HepG2 (cell line): ENCODE results near the gene SLFNL1. TPM values are rescaled to one million over a fixed set of nuclear protein-coding genes. Genes with fewer than 3 reads are reported as not detected.

ENCODE experiments used
- AGO1 ChIP-seq: fragments of 200-400 bp; formaldehyde crosslinking; IDR thresholded peaks from 2 replicates; pipeline ENCODE4 v1.6.1; 2017; ENCODE audit warnings: mild to moderate bottlenecking, low read depth, low read length, moderate library complexity; ENCODE audit not compliant: poor library complexity, severe bottlenecking
- KDM2A ChIP-seq: sonication (generic); formaldehyde crosslinking; IDR thresholded peaks from 2 replicates; pipeline ENCODE4 v1.4.0; 2020; ENCODE audit warnings: low read depth, missing genetic modification reagents, borderline replicate concordance
- NBN ChIP-seq: fragments of 450-650 bp; conservative IDR thresholded peaks from 2 replicates; pipeline ENCODE4 v1.6.1; 2017
- PHF5A ChIP-seq: IDR thresholded peaks from one replicate; pipeline ENCODE4 v1.6.1; 2018; ENCODE audit warnings: low read depth, missing genetic modification reagents; ENCODE audit not compliant: unreplicated experiment
- POLR2AphosphoS2 ChIP-seq: IDR thresholded peaks from 2 replicates; pipeline ENCODE4 v1.6.1; 2011; ENCODE audit warnings: low read depth, low read length, improper control_type of control experiment
- POLR2AphosphoS5 ChIP-seq: IDR thresholded peaks from 2 replicates; pipeline ENCODE4 v1.6.1; 2012; ENCODE audit warnings: low read depth, low read length
- RBM22 ChIP-seq: fragments of 200-400 bp; formaldehyde crosslinking; optimal IDR thresholded peaks from 2 replicates; pipeline ENCODE3; 2017; ENCODE audit warnings: mild to moderate bottlenecking, low read length, moderate library complexity
- SSRP1 ChIP-seq: IDR thresholded peaks from 2 replicates; pipeline ENCODE4 v1.6.1; 2016; ENCODE audit warnings: control low read depth
- ZNF101 ChIP-seq: sonication (generic); formaldehyde crosslinking; IDR thresholded peaks from 2 replicates; pipeline ENCODE4 v1.4.0; 2020; ENCODE audit warnings: mild to moderate bottlenecking, low read depth, missing genetic modification reagents, borderline replicate concordance
- ZNF326 ChIP-seq: sonication (generic); formaldehyde crosslinking; IDR thresholded peaks from 2 replicates; pipeline ENCODE4 v1.4.0; 2020; ENCODE audit warnings: missing genetic modification reagents, borderline replicate concordance
- ZNF775 ChIP-seq: sonication (generic); formaldehyde crosslinking; IDR thresholded peaks from 2 replicates; pipeline ENCODE4 v1.4.0; 2020; ENCODE audit warnings: missing genetic modification reagents, mild to moderate bottlenecking, moderate library complexity, borderline replicate concordance
- ZNF816 ChIP-seq: sonication (generic); formaldehyde crosslinking; IDR thresholded peaks from 2 replicates; pipeline ENCODE4 v1.8.0; 2022; ENCODE audit warnings: missing genetic modification reagents, mild to moderate bottlenecking, borderline replicate concordance
- polyA plus RNA-seq, 8 experiments: library from polyadenylated mRNA; depleted of rRNA in 3 of 8; stranded (reverse) in 7 of 8; unstranded in 1 of 8; fragments of >200 nt; fragmentation: Illumina TruSeq in 4 of 8; extraction: Trizol in 4 of 8; gene quantifications; 2 replicates each; pipeline versions ENCODE4 v1.2.1 to v1.2.3, GENCODE V29; 2011 to 2016; ENCODE audit warnings: low read depth in 4 of 8, missing spikeins in 1 of 8, mixed read lengths in 1 of 8; ENCODE audit not compliant: insufficient read depth in 1 of 8
- total RNA-seq, 5 experiments: library from RNA; depleted of rRNA; stranded (reverse); fragments of >200 nt; fragmentation: Illumina TruSeq; extraction: Trizol; gene quantifications; 2 replicates each; pipeline ENCODE4 v1.2.3, GENCODE V29; 2016; ENCODE audit warnings: low read depth in 1 of 5
- TF ChIP-seq, protein P1 (sequence below): IDR thresholded peaks from 2 replicates; pipeline ENCODE4 v1.6.1; 2016; ENCODE audit warnings: missing compliant biosample characterization, missing genetic modification reagents, borderline replicate concordance
- TF ChIP-seq, protein P2 (sequence below): sonication (generic); formaldehyde crosslinking; IDR thresholded peaks from 2 replicates; pipeline ENCODE4 v1.5.0; 2020; ENCODE audit warnings: mild to moderate bottlenecking, missing genetic modification reagents, borderline replicate concordance
- TF ChIP-seq, protein P3 (sequence below): sonication (generic); formaldehyde crosslinking; IDR thresholded peaks from 2 replicates; pipeline ENCODE4 v1.5.0; 2020; ENCODE audit warnings: mild to moderate bottlenecking, missing genetic modification reagents
- TF ChIP-seq, protein P4 (sequence below): sonication (generic); formaldehyde crosslinking; IDR thresholded peaks from 2 replicates; pipeline ENCODE4 v1.5.0; 2020; ENCODE audit warnings: missing genetic modification reagents, mild to moderate bottlenecking, borderline replicate concordance

The SLFNL1 gene
- total and polyA plus RNA-seq, 2 of the 13 experiments (the other 11 are each of a cell fraction or from before 2014, with no cell fraction given), result 0.07 to 0.20 TPM

DNA sequence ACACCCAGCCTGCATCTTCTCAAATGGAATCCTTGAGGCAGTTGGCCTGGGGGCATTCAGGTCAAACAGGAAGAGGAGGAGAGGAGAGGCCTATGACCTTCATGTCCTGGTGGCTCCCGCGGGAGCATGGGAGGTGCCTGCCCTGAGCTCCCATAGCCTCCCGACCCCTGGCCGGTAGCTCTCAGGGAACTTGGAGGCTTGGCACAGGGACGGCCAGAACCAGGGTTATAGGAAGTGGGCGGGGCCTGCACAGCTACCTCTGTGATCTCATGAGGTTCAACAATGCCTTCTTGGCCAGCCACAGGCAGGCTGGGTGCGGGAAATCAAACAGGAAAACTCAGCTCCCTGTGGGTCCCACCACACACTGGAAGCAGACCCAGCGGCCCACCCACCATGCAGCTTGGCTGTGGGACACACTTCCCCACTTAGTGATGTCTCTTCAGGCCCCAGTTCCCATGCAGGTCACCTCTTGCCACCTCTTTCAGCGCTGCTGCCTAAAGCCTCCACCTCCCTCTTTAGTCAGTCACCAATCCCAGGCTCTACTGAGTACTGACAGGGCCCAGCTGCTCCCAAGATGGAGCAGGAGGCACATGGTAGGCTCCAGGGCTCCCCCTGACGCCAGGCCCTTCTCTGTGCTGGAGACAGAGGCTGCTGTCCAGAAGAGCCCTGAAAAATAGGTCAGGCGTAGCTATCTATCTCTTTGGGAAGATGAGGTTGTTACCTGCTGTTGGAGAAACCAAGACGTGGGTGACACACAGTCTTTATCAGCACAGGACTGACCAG, at the start of gene SLFNL1 (continued):
- no peak for TF ChIP-seq ZNF816 (CRISPR knock-in tag)
- peak; percentile 65; the same call in 1 of the 2 replicates for TF ChIP-seq KDM2A (CRISPR knock-in tag)
- no peak for TF ChIP-seq PHF5A (CRISPR knock-in tag)
- no peak for TF ChIP-seq ZNF775 (CRISPR knock-in tag)
- TF ChIP-seq ZNF326 (CRISPR knock-in tag), result peak; percentile 36; the same call in 1 of the 2 replicates
- TF ChIP-seq, protein P1, sequence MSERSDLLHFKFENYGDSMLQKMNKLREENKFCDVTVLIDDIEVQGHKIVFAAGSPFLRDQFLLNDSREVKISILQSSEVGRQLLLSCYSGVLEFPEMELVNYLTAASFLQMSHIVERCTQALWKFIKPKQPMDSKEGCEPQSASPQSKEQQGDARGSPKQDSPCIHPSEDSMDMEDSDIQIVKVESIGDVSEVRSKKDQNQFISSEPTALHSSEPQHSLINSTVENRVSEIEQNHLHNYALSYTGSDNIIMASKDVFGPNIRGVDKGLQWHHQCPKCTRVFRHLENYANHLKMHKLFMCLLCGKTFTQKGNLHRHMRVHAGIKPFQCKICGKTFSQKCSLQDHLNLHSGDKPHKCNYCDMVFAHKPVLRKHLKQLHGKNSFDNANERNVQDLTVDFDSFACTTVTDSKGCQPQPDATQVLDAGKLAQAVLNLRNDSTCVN (CRISPR knock-in tag), result no peak
- TF ChIP-seq, protein P2, sequence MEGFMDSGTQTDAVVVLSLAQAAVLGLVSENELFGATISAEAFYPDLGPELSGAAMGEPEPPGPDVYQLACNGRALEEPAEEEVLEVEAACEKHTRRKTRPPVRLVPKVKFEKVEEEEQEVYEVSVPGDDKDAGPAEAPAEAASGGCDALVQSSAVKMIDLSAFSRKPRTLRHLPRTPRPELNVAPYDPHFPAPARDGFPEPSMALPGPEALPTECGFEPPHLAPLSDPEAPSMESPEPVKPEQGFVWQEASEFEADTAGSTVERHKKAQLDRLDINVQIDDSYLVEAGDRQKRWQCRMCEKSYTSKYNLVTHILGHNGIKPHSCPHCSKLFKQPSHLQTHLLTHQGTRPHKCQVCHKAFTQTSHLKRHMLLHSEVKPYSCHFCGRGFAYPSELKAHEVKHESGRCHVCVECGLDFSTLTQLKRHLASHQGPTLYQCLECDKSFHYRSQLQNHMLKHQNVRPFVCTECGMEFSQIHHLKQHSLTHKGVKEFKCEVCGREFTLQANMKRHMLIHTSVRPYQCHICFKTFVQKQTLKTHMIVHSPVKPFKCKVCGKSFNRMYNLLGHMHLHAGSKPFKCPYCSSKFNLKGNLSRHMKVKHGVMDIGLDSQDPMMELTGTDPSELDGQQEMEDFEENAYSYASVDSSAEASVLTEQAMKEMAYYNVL (CRISPR knock-in tag), result no peak
- peak; percentile 90 for TF ChIP-seq RBM22
- 0 out of 2 replicates have a peak, but pooled peaks have one; percentile 34 for TF ChIP-seq POLR2AphosphoS2
- TF ChIP-seq, protein P3, sequence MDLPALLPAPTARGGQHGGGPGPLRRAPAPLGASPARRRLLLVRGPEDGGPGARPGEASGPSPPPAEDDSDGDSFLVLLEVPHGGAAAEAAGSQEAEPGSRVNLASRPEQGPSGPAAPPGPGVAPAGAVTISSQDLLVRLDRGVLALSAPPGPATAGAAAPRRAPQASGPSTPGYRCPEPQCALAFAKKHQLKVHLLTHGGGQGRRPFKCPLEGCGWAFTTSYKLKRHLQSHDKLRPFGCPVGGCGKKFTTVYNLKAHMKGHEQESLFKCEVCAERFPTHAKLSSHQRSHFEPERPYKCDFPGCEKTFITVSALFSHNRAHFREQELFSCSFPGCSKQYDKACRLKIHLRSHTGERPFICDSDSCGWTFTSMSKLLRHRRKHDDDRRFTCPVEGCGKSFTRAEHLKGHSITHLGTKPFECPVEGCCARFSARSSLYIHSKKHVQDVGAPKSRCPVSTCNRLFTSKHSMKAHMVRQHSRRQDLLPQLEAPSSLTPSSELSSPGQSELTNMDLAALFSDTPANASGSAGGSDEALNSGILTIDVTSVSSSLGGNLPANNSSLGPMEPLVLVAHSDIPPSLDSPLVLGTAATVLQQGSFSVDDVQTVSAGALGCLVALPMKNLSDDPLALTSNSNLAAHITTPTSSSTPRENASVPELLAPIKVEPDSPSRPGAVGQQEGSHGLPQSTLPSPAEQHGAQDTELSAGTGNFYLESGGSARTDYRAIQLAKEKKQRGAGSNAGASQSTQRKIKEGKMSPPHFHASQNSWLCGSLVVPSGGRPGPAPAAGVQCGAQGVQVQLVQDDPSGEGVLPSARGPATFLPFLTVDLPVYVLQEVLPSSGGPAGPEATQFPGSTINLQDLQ (CRISPR knock-in tag), result 0 out of 2 replicates have a peak, but pooled peaks have one; percentile 48
- TF ChIP-seq SSRP1 (CRISPR knock-in tag), result peak; percentile 7; the same call in 1 of the 2 replicates
- peak; percentile 77 for TF ChIP-seq AGO1
- no peak for TF ChIP-seq ZNF101 (CRISPR knock-in tag)
- TF ChIP-seq, protein P4, sequence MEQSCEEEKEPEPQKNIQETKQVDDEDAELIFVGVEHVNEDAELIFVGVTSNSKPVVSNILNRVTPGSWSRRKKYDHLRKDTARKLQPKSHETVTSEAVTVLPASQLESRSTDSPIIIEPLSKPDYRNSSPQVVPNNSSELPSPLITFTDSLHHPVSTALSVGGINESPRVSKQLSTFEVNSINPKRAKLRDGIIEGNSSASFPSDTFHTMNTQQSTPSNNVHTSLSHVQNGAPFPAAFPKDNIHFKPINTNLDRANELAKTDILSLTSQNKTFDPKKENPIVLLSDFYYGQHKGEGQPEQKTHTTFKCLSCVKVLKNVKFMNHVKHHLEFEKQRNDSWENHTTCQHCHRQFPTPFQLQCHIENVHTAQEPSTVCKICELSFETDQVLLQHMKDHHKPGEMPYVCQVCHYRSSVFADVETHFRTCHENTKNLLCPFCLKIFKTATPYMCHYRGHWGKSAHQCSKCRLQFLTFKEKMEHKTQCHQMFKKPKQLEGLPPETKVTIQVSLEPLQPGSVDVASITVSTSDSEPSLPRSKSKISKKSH (CRISPR knock-in tag), result 0 out of 2 replicates have a peak, but pooled peaks have one; percentile 28
- TF ChIP-seq NBN, result no peak
- peak; percentile 41; the same call in 1 of the 2 replicates for TF ChIP-seq POLR2AphosphoS5
